GM12801 (cell line): ENCODE measurements around the gene SLC40A1.

Experiments used
- TF ChIP-seq, protein P1 (sequence below): IDR thresholded peaks from one replicate; pipeline ENCODE4 v1.5.1; 2011; ENCODE audit warnings: control low read depth; ENCODE audit not compliant: insufficient read length; ENCODE audit errors: extremely low read depth

SLC40A1 gene

DNA sequence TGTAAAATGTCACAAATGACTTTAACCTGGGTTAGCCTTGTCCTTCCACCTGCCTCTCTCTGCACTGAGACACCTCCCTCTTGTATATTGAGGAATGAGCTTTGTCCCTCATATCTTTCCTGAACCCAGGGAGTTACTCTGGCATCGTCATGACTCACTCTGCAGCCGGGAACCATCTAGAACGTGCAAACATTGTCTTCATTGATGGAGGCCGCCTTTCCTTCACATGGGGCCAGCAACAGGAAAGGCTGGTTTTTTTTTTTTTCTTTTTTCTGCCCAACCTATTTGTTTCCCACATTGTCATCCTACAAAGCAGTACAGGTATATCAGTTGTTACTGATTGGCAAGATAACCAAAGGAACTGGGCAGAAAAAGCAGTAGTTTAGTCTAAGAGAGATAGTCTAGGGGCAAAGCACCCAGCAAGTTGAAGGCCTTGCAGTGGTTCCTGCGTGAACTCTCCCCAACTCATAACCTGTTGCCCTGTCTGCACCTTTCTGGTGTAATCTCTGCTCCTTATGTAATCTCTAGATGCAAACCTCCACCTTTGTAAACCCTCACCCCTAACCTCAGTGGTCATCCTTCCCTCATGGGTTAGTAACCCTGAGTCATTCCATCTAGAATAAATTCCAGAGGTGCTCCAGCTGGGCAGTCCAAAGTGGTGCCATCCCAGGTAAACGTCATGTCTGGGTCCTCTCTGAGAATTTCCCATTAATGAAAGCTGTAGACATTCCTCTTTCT is 38.3 kb downstream of the SLC40A1 start:
- TF ChIP-seq, protein P1, sequence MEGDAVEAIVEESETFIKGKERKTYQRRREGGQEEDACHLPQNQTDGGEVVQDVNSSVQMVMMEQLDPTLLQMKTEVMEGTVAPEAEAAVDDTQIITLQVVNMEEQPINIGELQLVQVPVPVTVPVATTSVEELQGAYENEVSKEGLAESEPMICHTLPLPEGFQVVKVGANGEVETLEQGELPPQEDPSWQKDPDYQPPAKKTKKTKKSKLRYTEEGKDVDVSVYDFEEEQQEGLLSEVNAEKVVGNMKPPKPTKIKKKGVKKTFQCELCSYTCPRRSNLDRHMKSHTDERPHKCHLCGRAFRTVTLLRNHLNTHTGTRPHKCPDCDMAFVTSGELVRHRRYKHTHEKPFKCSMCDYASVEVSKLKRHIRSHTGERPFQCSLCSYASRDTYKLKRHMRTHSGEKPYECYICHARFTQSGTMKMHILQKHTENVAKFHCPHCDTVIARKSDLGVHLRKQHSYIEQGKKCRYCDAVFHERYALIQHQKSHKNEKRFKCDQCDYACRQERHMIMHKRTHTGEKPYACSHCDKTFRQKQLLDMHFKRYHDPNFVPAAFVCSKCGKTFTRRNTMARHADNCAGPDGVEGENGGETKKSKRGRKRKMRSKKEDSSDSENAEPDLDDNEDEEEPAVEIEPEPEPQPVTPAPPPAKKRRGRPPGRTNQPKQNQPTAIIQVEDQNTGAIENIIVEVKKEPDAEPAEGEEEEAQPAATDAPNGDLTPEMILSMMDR = no peak

DNA sequence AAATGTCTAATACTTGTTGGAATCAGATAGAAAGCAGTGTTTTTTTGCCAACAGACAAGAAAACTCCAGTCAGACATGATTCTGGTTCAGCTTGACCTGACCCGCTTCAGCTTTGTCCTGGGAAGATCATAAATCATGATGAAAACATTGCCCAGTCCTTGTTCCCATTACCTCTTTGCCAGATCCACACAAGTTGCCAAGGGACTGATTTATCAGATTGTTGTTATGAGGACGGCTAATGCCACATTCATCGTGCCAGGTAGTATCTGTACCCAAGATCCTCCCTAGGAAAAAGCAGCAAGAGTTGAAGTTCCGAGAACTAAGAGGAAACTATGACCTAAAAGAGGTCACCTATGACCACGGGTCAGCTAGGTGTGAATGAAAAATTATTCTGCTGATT is 39.0 kb downstream of the SLC40A1 start:
- TF ChIP-seq, protein P1 = no peak

DNA sequence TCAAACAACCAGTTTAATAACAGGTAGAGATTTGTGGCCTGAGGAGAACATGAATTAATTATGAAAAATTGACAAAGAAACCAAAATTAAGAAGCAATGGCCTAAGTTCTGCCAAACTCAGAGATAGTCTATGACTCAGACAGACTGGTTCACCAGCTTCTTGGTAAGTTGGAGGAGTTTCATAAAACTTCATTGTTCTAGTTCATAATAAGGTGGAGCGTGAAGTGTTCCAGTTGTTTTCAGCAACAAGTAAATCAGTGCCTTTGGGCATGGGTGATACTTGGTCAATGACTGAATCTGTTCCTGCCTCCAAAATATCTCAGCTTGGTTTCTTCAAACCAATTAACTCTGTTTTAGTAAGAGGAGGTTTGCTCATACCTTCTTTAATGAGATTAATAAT is 40.0 kb downstream of the SLC40A1 start:
- TF ChIP-seq, protein P1 = no peak

DNA sequence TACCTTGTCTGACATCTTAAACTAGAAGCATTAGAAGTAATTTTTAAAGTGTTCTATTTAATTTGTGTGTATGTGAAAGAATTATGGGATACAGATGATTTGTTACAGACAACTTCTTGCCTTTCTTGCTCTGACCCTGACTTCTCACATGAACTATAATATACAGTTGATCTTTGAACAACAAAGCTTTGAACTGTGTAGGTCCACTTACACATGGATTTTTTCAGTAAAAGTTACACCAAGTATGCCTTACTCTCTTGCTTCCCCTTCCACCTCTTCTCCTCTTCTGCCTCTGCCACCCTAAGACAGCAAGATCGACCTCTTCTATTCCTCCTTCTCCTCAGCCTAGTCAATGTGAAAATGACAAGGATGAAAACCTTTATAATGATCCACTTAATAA is 42.2 kb downstream of the SLC40A1 start:
- TF ChIP-seq, protein P1 = no peak

DNA sequence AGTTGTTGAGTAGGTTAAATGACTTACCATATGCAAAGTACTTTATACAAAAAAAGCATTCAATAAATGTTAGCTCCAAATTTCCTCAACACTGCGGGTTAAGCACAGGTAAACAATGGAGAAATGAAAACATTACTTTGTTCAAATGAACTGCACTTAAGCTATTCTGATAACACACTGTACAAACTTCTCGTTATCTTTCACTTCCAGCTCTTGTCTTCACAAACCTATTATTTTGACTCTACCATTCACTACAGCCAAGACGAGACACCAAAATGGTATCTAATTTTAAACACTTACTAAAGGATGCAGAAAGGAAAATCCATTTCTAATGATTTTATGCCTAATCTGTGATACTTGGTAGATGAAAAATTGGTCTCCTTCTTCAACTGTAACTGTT is 43.8 kb downstream of the SLC40A1 start:
- TF ChIP-seq, protein P1 = no peak

DNA sequence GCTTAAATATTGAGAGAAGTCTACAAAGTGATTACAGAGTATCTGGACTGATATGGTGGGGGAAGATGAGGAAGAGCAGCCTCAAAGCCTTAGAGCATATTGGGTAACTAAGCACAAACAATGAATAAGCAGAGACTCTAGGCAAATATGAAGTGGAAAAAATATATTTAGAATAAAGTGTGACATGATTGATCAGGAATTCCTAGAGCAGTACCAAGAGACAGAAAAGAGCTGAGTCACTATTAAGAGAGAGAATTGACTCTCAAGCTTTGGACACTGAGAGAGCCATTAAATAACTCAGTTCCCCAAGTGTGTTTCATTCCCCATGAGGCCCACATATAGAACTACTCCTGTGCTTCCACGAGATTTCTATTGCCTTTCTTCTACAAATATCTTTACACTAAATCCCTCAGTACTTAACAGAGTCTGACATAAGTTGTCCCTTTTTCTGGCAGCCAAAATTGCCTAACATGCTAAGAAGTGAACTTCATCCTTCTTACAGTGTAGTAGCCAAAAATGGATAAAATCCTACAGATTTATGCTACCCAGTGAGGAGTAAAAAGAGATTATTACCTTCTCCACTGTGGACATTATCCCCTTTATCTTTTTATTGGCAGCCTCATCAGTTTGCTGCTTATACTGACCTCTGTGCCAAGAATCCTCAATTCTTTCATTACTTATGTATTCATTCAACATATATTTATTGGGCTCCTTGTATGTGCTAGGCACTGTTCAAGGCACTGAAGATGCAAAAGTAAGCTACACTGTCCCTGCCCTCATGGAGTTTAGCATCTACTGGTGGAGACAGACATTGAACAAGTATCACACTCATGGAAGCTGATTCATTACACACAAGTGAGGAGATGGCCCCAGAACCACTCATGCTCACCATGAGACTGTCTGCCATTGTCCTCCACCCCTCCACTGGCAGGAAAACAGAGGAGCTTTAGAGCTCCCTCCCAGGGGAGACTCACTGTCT is 45.4 kb downstream of the SLC40A1 start:
- TF ChIP-seq, protein P1 = no peak

DNA sequence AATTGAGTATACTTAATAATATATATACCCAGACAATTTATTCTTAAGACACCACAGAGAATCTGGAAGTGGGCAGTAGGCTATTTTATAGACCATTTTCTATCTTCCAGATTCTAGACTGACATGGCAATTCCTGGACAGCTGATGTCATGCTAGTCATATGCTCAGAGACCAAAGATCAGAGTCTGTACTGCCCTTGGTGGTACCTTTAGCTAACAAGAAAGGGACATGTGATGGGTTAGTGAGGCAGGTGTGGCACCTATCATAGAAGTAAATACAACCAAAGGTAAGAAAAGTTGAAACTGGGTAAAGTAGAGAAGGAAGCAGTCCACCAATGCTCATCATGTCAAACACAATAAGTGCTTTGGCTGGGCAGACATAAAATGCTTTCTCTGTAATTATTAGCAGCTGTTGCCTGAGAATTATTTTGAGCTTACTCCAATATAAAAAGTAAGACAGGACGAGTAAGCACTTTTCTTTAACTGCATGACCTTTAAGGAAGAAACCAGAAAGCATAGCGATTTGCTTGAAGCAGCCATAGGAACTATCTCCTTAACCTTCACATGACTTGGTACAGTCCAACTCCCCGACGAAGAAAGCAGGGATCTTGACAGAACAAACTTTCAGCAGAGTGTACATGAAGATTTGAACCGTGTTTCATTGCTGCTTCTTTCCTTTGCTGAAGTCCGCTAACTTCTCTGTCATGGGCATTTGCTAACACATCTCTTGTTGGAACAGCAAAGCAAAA is 47.1 kb downstream of the SLC40A1 start:
- TF ChIP-seq, protein P1 = no peak
